Measurements from ENCODE around the gene KLK8.
"Not testable (repeated sequence)": the region's sequence is repeated elsewhere in the genome, so short reads cannot be mapped to it uniquely, and the experiment has no call there.

The KLK8 gene

DNA sequence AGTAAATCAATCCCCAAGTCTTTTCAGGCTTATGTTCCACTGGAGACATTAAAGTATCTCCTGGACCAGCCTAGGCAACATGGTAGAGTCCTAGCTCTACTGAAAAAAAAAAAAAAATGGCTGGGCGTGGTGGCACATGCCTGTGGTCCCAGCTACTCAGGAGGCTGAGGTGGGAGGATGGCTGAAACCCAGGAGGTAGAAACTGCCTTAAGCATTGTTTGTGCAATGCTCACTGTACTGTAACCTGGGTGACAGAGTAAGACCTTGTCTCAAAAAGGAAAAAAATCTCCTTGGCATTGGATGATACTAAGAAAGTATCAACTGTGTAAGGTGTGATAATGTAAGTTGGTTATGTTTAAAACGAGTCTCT lies 8.8 kb downstream of the KLK8 start:
- H3K4me3 ChIP-seq (replicated peaks; ENCODE audit: low read depth, low read length): no peak overlapping the region
- TF ChIP-seq, protein P1, sequence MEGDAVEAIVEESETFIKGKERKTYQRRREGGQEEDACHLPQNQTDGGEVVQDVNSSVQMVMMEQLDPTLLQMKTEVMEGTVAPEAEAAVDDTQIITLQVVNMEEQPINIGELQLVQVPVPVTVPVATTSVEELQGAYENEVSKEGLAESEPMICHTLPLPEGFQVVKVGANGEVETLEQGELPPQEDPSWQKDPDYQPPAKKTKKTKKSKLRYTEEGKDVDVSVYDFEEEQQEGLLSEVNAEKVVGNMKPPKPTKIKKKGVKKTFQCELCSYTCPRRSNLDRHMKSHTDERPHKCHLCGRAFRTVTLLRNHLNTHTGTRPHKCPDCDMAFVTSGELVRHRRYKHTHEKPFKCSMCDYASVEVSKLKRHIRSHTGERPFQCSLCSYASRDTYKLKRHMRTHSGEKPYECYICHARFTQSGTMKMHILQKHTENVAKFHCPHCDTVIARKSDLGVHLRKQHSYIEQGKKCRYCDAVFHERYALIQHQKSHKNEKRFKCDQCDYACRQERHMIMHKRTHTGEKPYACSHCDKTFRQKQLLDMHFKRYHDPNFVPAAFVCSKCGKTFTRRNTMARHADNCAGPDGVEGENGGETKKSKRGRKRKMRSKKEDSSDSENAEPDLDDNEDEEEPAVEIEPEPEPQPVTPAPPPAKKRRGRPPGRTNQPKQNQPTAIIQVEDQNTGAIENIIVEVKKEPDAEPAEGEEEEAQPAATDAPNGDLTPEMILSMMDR (IDR thresholded peaks at IDR 0.05; ENCODE audit: low read depth, low read length, missing control alignments): no peak
- DNase-seq (ENCODE audit: extremely low read depth, low read depth): no peak

DNA sequence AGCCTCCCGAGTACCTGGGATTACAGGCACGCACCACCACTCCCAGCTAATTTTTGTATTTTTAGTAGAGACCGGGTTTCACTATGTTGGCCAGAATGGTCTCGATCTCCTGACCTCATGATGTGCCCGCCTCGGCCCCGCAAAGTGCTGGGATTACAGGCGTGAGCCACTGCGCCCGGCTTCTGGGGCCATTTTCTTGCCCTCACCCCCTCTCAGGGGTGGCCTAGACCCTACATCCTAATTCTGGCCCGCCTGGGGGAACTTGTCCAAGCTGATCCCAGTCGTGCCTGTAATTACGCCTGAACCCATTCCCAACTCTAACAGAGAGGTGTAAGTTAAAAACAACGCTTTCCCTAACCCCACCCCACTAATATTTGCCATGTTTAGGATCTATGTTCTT lies 17.0 kb downstream of the KLK8 start:
- H3K4me3 ChIP-seq (replicated peaks; ENCODE audit: low read depth, low read length); DNase-seq (ENCODE audit: extremely low read depth, low read depth): not testable (repeated sequence)

DNA sequence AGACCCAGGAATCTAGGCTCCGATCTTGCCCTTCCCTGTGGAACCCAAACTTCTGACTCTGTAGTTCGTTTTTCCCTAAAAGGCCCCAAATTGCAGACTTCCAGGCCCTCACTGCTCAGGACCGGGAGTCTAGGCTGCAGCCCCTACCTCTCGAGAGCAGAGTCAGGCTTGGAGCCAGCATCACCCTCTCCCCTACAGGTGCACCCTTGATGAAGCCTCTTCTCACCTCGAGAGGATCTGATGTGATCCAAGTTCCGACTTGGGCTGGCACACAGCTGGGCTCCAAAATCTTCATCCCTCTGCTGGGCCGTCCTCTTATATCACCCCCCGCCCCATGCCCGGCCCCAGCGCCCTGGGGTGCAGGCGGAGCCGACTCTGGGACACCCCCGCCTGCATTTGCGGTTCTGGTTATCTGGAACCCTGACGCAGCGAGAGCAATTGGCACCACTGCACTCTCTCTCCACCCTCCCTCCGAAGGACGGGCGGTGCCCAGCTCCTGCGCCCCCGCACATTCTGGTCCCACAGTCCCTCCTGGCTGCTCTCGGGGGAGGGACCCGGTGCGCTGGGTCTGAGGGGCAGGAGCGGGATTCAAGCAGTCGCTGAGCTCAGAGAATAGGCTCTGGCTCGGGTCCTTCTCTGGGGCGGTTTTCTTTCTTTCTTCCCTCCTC lies 17.6 kb downstream of the KLK8 start, which contains the start of gene KLK7:
Gene KLK7, minus strand, starts transcription at position 293 of the 668 bp plus-strand sequence. CDS start 1,518 bp downstream, outside the sequence.
- no peak for DNase-seq (ENCODE audit: extremely low read depth, low read depth)
- H3K4me3 ChIP-seq (replicated peaks; ENCODE audit: low read depth, low read length): no peak within 1 kb of the TSS
- TF ChIP-seq, protein P1 (IDR thresholded peaks at IDR 0.05; ENCODE audit: low read depth, low read length, missing control alignments): no peak

DNA sequence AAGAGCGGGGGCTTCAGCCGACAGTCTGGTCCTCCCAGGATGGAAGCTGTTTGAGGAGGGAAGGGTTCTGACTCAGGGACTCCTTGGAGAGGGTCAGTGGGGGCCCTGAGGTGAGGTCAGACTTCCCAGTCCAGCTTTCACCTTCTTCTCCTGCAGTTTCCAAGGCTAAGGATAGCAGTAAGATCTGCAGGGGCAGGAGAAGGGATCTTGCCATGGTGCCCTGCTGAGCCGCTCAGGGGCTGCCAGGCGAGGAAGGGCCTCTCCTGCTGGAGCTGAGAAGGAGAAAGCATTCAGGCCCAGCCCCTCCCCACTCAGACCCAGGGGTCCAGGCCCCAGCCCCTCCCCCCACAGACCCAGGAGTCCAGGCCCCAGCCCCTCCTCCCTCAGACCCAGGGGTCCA lies 19.2 kb downstream of the KLK8 start:
- DNase-seq (ENCODE audit: extremely low read depth, low read depth): no peak
- TF ChIP-seq, protein P1 (IDR thresholded peaks at IDR 0.05; ENCODE audit: low read depth, low read length, missing control alignments): no peak
- no peak overlapping the region for H3K4me3 ChIP-seq (replicated peaks; ENCODE audit: low read depth, low read length)

DNA sequence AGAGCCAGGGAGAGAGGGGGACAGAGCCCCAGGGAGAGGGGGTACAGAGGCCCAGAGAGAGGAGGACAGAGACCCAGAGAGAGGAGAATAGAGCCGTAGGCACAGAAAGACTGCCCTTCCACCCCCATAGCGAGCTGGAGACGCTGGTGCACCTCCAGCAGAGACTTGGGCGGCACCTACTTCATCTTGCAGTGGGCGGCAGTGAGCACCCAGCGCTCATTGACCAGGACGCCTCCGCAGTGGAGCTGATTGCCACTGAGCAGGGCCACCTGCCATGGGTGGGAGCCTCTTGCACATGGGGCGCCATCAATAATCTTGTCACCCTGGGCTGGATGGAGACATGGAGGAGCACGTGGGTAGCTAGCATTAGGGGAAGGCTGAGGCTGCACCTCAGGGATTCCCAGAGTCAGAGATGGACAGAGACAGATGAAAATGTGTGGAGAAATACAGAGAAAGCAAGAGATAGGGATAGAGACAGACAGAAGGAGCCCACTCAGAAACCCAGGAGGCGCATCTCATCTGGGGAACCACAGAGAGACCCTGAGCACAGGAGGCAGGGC lies 19.7 kb downstream of the KLK8 start:
- H3K4me3 ChIP-seq (replicated peaks; ENCODE audit: low read depth, low read length): no peak overlapping the region
- no peak for DNase-seq (ENCODE audit: extremely low read depth, low read depth)
- TF ChIP-seq, protein P1 (IDR thresholded peaks at IDR 0.05; ENCODE audit: low read depth, low read length, missing control alignments): no peak

DNA sequence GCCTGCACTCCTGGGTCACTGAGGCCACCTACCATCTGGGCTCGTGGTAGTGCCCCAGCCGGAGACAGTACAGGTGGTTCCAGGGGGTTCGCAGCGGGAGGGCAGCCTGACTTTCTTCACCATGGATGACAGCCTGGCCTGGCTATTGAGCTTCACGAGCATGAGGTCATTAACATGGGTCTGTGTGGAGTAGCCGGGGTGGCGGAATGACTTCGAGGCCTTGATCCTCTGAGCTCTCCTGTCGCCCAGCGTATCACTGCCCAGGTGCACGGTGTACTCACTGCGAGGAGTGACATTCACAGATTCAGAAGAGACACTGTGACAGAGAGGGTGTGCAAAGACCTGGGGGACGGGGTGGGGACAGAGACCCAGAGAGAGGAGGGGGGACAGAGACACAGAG lies 21.2 kb downstream of the KLK8 start:
- TF ChIP-seq, protein P1 (IDR thresholded peaks at IDR 0.05; ENCODE audit: low read depth, low read length, missing control alignments): no peak
- DNase-seq (ENCODE audit: extremely low read depth, low read depth): no peak
- H3K4me3 ChIP-seq (replicated peaks; ENCODE audit: low read depth, low read length): no peak overlapping the region

DNA sequence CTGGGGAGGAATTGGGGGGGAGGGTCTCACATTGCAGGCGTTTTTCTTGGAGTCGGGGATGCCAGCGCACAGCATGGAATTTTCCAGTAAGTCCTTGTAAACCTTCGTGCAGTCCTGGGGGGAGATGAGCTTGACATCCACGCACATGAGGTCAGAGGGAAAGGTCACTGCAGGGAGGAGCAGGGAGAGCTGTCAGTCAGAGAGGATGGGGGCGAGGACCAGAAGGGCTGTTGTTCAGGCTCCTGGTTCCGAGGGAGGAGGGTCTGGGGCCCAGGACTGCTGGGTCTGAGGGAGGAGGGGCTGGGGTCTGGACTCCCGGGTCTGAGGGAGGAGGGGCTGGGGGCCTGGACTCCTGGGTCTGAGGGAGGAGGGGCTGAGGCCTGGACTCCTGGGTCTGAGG lies 21.6 kb downstream of the KLK8 start:
- TF ChIP-seq, protein P1 (IDR thresholded peaks at IDR 0.05; ENCODE audit: low read depth, low read length, missing control alignments): no peak
- no peak overlapping the region for H3K4me3 ChIP-seq (replicated peaks; ENCODE audit: low read depth, low read length)
- no peak for DNase-seq (ENCODE audit: extremely low read depth, low read depth)
